ENCODE measurements around the gene FGF7. TPM values are rescaled to one million over a fixed set of nuclear protein-coding genes. Genes with fewer than 3 reads are reported as not detected.

FGF7 gene, protein sequence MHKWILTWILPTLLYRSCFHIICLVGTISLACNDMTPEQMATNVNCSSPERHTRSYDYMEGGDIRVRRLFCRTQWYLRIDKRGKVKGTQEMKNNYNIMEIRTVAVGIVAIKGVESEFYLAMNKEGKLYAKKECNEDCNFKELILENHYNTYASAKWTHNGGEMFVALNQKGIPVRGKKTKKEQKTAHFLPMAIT
- 41.8 and 342 TPM in 2 replicates for total RNA-seq

DNA sequence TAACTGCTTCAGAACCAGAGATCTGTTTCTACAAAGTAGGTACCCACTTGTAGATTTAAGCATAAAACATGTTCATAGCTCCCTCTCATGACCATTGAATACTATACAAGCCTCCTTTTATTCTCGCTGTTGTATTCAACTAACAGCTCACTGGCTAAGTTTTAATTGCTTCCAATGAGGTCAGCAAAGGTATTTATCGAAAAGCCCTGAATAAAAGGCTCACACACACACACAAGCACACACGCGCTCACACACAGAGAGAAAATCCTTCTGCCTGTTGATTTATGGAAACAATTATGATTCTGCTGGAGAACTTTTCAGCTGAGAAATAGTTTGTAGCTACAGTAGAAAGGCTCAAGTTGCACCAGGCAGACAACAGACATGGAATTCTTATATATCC lies at the start of gene FGF7:
FGF7 (plus strand) TSS at position 222 of the 400 bp plus-strand sequence. CDS start 1,056 bp downstream, outside the sequence.

Other genes with a start within 250 kb of the FGF7 start
- gene FAM227B, start 197.6 kb downstream of the FGF7 start, total RNA-seq = 6.2 and 8.1 TPM in 2 replicates
- gene DTWD1, start 197.8 kb downstream of the FGF7 start, total RNA-seq = 34.3 and 39.8 TPM in 2 replicates

Measured in smooth muscle cell of the umbilical artery (primary cell).